Glutamatergic neuron (in vitro differentiated cells): ENCODE data around the gene FOXD2. TPM values are rescaled to one million over a fixed set of nuclear protein-coding genes. Genes with fewer than 3 reads are reported as not detected.

Experiments used
- DNase-seq: peaks from one replicate; pipeline ENCODE4 v3.0.0; 2022
- H3K27ac Mint-ChIP-seq: one replicate; pipeline ENCODE4 v1.8.0; 2020; ENCODE audit warnings: mild to moderate bottlenecking, mixed read lengths, inconsistent platforms; ENCODE audit not compliant: unreplicated experiment
- H3K27me3 Mint-ChIP-seq: one replicate; pipeline ENCODE4 v1.8.0; 2020; ENCODE audit warnings: mild to moderate bottlenecking, moderate library complexity, mixed read lengths, inconsistent platforms; ENCODE audit not compliant: unreplicated experiment
- H3K36me3 Mint-ChIP-seq: one replicate; pipeline ENCODE4 v1.8.0; 2020; ENCODE audit warnings: mild to moderate bottlenecking, mixed read lengths, inconsistent platforms; ENCODE audit not compliant: unreplicated experiment
- H3K4me1 Mint-ChIP-seq: one replicate; pipeline ENCODE4 v1.8.0; 2020; ENCODE audit warnings: mild to moderate bottlenecking, low read depth, mixed read lengths, inconsistent platforms; ENCODE audit not compliant: unreplicated experiment
- H3K4me3 Mint-ChIP-seq: one replicate; pipeline ENCODE4 v1.8.0; 2020; ENCODE audit warnings: mild to moderate bottlenecking, mixed read lengths, inconsistent platforms; ENCODE audit not compliant: unreplicated experiment
- H3K9me3 Mint-ChIP-seq: one replicate; pipeline ENCODE4 v1.8.0; 2020; ENCODE audit warnings: mild to moderate bottlenecking, moderate library complexity, mixed read lengths, inconsistent platforms; ENCODE audit not compliant: unreplicated experiment
- CTCF ChIP-seq: fragments of 200-600 bp; sonication (generic); IDR thresholded peaks from one replicate; pipeline ENCODE4 v1.5.0; 2021; ENCODE audit not compliant: partially characterized antibody, unreplicated experiment
- total RNA-seq: library from RNA; stranded (reverse); fragmentation: NEBNext Ultra II Directional; extraction: Animal tissue kit (Norgen Biotek cat#: 25700); gene quantifications from one replicate; pipeline ENCODE4 v1.2.1, GENCODE V29; 2021; ENCODE audit not compliant: unreplicated experiment

FOXD2 gene
- total RNA-seq, 1 donor from 2014 or later: not detected

GRCh38 chr1:47442202-47442601, 4.4 kb downstream of the FOXD2 start:
- Mint-ChIP-seq H3K36me3 (no peaks in the 10 kb centered on the region), H3K27me3 (peaks cover 25% of the 10 kb centered on the region), H3K9me3 (peaks cover 19% of the 10 kb centered on the region), H3K27ac (no peak overlapping the region), H3K4me3 (no peak overlapping the region), H3K4me1 (peaks cover 10% of the 10 kb centered on the region)
- no peak for TF ChIP-seq CTCF
- DNase-seq: no peak

DNA sequence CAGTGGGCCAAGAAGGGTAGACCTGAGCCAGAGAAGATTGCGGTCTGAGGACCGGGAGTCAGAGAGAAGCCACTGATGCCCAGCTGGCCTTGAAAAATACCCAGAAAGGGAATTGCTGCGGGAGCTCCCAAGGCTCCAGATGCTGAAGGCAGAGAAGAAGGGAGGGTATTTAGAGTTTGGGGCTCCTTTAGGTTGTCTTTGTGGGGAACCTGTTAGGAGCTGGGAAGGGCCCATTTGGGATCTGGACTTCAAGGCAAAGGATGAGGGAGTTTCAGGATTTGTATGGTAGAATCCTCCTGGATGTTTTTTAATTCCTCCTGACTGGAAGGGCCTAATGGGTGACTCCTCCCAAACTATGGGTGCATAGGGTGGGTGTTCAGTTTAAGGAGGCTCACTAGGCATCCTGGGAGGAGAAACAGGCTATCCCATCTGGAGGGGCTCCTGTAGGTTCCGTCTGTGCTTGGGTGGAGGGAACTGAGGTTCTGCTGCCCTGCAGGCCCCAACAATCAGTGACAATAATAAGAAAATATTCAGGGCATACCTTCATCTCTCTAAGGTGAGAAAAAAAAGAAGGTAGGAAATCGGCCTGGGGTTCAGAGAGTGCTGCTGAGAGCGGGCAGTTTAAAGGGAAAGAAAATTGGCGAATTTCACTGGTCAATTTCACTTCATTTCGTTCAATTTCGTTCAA, 5.1 kb downstream of the FOXD2 start:
- DNase-seq: no peak
- H3K4me3 Mint-ChIP-seq: no peak overlapping the region
- TF ChIP-seq CTCF: no peak
- H3K4me1 Mint-ChIP-seq: peaks cover 10% of the 10 kb centered on the region
- H3K9me3 Mint-ChIP-seq: peaks cover 19% of the 10 kb centered on the region
- no peaks in the 10 kb centered on the region for H3K36me3 Mint-ChIP-seq
- H3K27ac Mint-ChIP-seq: no peak overlapping the region
- peaks cover 30% of the 10 kb centered on the region for H3K27me3 Mint-ChIP-seq

GRCh38 chr1:47443530-47444296, 5.9 kb downstream of the FOXD2 start:
- Mint-ChIP-seq H3K36me3 (no peaks in the 10 kb centered on the region), H3K9me3 (peaks cover 19% of the 10 kb centered on the region), H3K27me3 (peaks cover 38% of the 10 kb centered on the region), H3K4me3 (peak overlapping the region; percentile 85), H3K4me1 (peaks cover 10% of the 10 kb centered on the region), H3K27ac (no peak overlapping the region)
- TF ChIP-seq CTCF: no peak
- DNase-seq: no peak

GRCh38 chr1:47444297-47444561, 6.4 kb downstream of the FOXD2 start:
- Mint-ChIP-seq H3K4me3 (peak overlapping the region; percentile 85), H3K27me3 (peaks cover 40% of the 10 kb centered on the region), H3K36me3 (no peaks in the 10 kb centered on the region), H3K27ac (no peak overlapping the region), H3K4me1 (peaks cover 10% of the 10 kb centered on the region), H3K9me3 (peaks cover 19% of the 10 kb centered on the region)
- DNase-seq: no peak
- TF ChIP-seq CTCF: no peak
